Measurements from ENCODE around the gene DDR2.

The DDR2 gene

GRCh38 chr1:162688931-162689330, 56.7 kb downstream of the DDR2 start:
- in situ Hi-C loops (cut with HindIII; ENCODE audit: low pct_ligation_motif_present, low pct_unique_long_range_greater_than_20kb, low sequenced_read_pairs): no loop called here
- no peak for DNase-seq

DNA sequence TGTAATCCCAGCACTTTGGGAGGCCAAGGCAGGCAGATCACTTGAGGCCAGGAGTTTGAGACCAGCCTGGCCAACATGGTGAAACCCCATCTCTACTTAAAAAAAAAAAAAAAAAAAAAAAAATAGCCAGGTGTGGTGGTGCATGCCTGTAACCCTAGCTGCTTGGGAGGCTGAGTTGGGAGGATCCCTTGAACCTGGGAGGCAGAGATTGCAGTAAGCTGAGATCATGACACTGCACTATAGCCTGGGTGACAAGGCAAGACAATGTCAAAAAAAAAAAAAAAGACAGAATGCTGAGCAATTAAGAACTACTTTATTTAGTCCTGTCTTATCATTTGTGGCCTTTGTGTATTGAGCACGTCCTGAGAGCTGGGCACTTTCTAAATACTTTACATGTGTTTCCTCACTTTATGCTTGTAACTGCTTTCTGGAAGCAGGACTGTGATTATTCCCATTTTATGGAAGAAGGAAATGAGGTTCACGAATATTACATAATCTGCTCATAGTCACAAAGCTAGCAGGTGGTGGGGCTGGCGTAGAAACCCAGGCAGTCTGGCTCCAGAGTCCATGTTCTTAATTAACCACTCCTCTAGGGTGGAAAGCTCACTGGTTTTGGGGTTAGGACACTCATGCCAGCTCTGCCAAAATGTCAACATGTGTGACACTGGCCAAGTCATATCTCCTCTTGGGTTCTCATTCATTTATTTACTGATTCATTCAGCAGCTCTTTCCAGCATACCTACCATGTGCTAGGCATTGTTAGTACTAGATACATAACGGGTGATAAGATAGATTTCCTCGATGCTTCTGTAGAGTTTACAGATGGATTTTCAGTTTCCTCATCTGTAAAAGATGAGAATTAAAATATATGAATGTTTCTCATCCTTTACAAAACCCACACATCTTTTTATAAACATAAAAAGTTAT, 57.7 kb downstream of the DDR2 start:
- in situ Hi-C loops (cut with HindIII; ENCODE audit: low pct_ligation_motif_present, low pct_unique_long_range_greater_than_20kb, low sequenced_read_pairs): no loop called here
- no peak for DNase-seq

DNA sequence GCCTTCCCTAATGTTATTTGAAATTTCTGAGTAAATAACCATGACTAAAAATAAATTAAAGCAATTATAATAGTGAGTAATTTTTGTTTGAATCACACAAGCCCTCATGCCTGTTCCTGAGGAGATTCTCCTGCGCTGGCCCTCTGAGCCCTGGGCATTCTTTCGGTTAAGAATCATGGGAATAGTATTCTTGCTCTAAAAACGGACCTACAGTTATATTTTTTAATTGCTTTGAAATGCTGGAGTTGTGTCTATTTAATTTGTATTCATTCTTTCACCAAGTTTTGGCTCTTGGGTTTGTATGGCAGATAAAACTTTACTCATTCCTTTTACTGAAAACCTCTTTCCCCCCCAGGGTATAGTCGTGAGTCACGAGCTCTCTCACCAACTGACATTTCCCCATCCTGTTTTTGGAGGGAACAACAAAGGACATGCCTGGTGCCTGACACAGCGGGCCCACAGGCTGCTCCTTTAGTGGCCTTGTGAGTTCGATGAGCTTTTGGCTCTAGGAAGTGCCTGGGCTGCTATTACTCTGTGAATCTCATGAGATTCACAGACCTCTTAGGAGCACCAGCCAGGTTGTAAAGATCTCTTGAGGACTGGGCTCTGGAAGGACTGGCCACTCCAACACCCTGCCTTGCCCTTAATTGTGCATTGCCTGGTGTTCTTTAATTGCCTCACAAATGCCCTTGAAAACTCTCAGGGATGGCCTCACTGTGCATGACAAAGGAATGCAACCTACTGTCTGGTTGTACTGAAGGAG, 58.6 kb downstream of the DDR2 start:
- in situ Hi-C loops (cut with HindIII; ENCODE audit: low pct_ligation_motif_present, low pct_unique_long_range_greater_than_20kb, low sequenced_read_pairs): no loop called here
- DNase-seq: no peak

DNA sequence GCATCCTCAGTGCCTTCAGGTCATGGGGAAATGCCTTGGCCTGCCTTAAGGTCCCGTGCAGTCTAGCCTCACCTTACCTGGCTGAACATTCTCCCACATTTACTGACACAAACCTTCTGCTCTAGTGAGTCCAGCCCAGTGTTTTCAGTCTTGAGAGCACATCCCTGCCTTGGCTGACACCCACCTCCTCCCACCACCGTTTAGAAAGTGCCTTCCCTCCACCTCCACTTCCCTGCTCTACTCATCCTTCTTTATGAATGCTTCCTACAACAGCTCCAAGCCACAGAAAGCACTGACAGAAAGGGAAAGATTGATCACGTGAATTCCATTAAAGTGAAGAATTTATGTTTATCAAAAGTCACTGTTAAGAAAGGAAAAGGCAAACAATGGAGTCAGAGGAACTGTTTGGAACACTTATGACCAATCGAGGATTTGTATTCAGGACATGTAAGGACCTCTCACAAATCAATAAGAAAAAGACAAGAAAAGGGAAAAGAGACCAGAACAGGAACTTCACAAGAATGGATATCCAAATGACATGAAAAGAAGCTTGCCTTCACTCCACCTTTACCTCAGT, 59.8 kb downstream of the DDR2 start:
- in situ Hi-C loops (cut with HindIII; ENCODE audit: low pct_ligation_motif_present, low pct_unique_long_range_greater_than_20kb, low sequenced_read_pairs): no loop called here
- no peak for DNase-seq

DNA sequence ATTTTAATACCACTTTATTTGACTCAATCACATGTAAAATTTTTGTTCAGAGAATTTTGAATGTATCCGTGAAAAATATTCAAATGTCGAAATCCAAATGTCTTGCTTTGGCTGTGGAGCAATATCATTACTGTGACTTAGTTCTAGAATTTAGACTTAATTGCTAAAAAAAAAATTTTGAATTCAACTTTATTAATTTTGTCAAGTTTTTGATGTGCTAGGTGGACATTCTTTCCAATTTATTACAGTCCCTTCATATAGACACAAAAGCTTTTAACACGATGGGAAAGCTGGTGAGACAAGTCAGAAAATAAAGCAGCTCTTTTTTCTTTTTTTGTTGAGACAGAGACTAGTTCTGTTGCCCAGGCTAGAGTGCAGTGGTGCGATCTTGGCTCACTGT, 62.6 kb downstream of the DDR2 start:
- DNase-seq: no peak
- in situ Hi-C loops (cut with HindIII; ENCODE audit: low pct_ligation_motif_present, low pct_unique_long_range_greater_than_20kb, low sequenced_read_pairs): no loop called here

GRCh38 chr1:162695687-162696086, 63.4 kb downstream of the DDR2 start:
- in situ Hi-C loops (cut with HindIII; ENCODE audit: low pct_ligation_motif_present, low pct_unique_long_range_greater_than_20kb, low sequenced_read_pairs): no loop called here
- no peak for DNase-seq

GRCh38 chr1:162696286-162696862, 64.1 kb downstream of the DDR2 start:
- DNase-seq: no peak
- in situ Hi-C loops (cut with HindIII; ENCODE audit: low pct_ligation_motif_present, low pct_unique_long_range_greater_than_20kb, low sequenced_read_pairs): no loop called here

DNA sequence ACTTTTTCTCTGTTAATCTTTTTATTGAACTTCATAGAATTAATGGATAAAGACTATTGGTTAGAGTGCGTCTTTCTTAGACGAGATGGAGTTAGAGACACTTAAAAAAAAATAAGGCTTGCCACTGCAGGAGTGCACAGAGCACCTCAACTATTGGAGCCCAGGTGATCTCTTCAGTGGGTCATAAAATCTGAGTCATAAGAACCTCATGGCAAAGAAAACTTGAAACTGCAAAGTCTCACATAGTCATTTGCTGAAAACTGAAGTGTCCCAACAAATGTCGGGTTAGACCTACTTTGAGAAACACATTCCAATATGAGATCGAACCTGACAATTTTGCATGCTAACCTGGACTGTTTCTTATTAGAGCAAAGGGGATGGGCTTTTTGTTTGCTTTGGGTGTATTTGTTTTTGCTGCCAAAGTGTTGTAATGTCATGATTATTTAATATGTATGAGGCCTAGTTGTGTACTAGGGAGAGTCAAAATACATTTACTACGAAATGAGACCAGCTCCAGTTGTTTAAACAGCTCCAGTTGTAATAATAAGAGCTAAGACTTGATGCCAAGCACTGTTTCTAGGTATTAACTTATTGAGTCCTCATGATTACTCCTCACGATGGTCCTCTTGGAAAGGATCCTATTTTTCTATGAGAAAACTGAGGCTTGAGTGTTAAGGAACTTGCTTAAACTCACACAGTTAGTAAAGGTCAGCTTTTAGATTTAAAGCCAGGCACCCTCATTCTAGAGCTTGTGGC, 65.1 kb downstream of the DDR2 start:
- in situ Hi-C loops (cut with HindIII; ENCODE audit: low pct_ligation_motif_present, low pct_unique_long_range_greater_than_20kb, low sequenced_read_pairs): no loop called here
- DNase-seq: no peak

GRCh38 chr1:162699366-162699765, 67.1 kb downstream of the DDR2 start:
- no peak for DNase-seq
- in situ Hi-C loops (cut with HindIII; ENCODE audit: low pct_ligation_motif_present, low pct_unique_long_range_greater_than_20kb, low sequenced_read_pairs): no loop called here

DNA sequence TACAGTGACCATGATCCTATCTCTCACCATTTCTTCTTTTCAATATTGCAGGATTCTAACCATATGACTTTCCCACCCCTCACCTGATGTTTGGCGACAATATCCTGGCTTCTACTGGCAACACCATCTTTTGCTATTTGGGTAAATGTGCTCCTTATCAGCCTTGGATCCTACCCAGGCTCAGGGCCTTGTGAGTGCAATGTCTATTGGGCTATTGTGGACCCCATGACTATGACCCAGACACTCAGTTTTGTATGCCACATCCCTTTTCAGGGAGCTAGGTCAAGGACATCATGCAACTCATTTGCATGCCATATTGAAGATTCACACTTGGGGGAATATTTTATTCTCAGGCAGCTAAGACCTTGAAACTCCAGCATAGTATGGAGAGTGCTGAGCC, 67.9 kb downstream of the DDR2 start:
- in situ Hi-C loops (cut with HindIII; ENCODE audit: low pct_ligation_motif_present, low pct_unique_long_range_greater_than_20kb, low sequenced_read_pairs): no loop called here

GRCh38 chr1:162701286-162701685, 69.0 kb downstream of the DDR2 start:
- no peak for DNase-seq
- in situ Hi-C loops (cut with HindIII; ENCODE audit: low pct_ligation_motif_present, low pct_unique_long_range_greater_than_20kb, low sequenced_read_pairs): no loop called here

More for the DNA sequence above, 67.9 kb downstream of the DDR2 start:
- no peak for DNase-seq

DNA sequence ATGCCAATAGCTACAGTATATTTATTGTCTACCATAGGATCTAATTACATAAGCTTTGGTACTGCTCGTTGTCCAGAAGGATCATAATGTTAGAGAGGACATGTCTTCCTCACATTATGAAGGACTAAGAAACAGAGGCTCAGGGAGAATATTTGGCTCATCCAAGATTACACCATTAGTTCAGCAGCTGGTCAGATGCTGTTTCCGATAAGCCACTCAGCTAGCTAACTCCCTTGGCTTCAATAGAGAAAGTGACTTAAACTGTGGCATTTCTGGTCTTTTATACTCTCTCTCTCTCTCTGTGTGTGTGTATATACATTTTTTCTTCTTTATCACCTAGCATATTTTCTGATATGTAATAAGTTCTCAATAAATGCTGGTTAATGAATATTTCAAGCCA, 70.4 kb downstream of the DDR2 start:
- in situ Hi-C loops (cut with HindIII; ENCODE audit: low pct_ligation_motif_present, low pct_unique_long_range_greater_than_20kb, low sequenced_read_pairs): no loop called here

GRCh38 chr1:162703708-162704107, 71.4 kb downstream of the DDR2 start:
- no peak for DNase-seq
- in situ Hi-C loops (cut with HindIII; ENCODE audit: low pct_ligation_motif_present, low pct_unique_long_range_greater_than_20kb, low sequenced_read_pairs): no loop called here

More for the DNA sequence above, 70.4 kb downstream of the DDR2 start:
- DNase-seq: no peak

DNA sequence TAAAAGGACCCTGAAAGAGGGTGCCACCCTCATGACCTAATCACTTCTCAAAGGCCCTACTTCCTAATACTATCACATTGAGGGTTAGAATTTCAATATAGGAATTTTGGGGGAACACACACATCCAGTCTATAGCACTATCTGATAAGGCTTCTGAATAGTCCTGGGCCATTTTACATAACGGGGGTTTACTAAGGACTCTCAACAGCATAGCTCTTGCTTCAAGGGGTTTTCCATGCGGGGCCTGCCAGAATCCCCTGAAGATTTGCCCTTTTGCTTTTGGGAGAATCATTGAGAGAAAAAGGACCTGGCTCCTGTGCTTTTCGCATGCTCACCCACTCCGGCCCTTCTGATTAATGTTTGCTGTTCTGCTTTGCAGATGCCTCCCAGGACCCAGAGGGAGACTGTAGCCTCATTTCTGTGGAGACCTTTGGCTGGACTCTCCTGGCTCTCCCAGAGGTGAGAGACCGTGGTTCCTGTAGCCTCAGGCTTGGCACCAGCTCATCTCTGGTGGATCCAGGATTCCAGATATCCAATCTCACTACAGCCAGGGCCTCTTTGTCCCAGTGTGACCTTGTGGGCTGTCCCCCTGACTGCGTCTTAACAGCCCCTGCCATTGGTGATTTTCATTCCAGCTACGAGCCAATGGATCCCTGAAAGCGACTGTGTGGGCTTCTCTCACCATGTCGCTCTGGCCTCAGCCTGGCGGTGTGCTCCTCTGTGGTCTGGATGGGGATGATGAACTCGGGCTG, 72.6 kb downstream of the DDR2 start:
- DNase-seq: no peak
- in situ Hi-C loops (cut with HindIII; ENCODE audit: low pct_ligation_motif_present, low pct_unique_long_range_greater_than_20kb, low sequenced_read_pairs): no loop called here

DNA sequence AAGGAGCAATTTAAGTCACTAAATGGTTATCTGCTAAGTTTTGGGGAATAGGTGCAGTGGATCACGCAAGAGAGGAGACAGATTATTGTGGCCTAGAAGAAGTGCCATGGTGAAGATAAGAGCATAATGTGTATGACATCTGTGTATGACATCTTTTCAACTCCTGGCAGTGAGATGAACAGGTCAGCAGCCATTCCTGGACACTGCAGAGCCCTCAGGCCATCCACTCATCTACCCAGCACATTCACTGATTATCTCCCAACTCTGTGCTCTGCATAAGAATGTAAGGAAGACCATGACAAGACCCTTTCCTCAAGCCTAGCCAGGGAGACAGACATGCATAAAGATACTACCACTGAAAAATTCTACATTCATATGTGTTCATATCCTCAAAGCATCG, 73.7 kb downstream of the DDR2 start:
- in situ Hi-C loops (cut with HindIII; ENCODE audit: low pct_ligation_motif_present, low pct_unique_long_range_greater_than_20kb, low sequenced_read_pairs): no loop called here
- DNase-seq: no peak

GRCh38 chr1:162706606-162707005, 74.3 kb downstream of the DDR2 start:
- in situ Hi-C loops (cut with HindIII; ENCODE audit: low pct_ligation_motif_present, low pct_unique_long_range_greater_than_20kb, low sequenced_read_pairs): no loop called here
- no peak for DNase-seq

- in situ Hi-C loops (cut with HindIII; ENCODE audit: low pct_ligation_motif_present, low pct_unique_long_range_greater_than_20kb, low sequenced_read_pairs): no loop called here
- no peak for DNase-seq
Measured at GRCh38 chr1:162708286-162708685, 76.0 kb downstream of the DDR2 start.

Data from ACHN (cell line).